ENCODE measurements around the gene DHRS9. TPM values are rescaled to one million over a fixed set of nuclear protein-coding genes. Genes with fewer than 3 reads are reported as not detected.

The DHRS9 gene
- polyA plus RNA-seq (2012; ENCODE audit: insufficient read depth, insufficient read length, low read depth) = not detected

- H3K36me3 ChIP-seq = no peaks in the 10 kb centered on the region
- TF ChIP-seq CTCF (IDR thresholded peaks at IDR 0.05; ENCODE audit: low read depth, low read length) = no peak
- no peak for DNase-seq
- no peaks in the 10 kb centered on the region for H3K9me3 ChIP-seq
- no peaks in the 10 kb centered on the region for H3K4me1 ChIP-seq
- H3K27me3 ChIP-seq = no peaks in the 10 kb centered on the region
- no peak within 1 kb of the TSS for H3K4me3 ChIP-seq (ENCODE audit: low read depth, low read length)
These were observed at the start of gene DHRS9 for GRCh38 chr2:169069341-169069740. Gene DHRS9 (plus strand): TSS chr2:169069563. CDS start chr2:169081582, 12,019 bp downstream.

GRCh38 chr2:169023161-169023560, 46.2 kb upstream of the DHRS9 start:
- no peaks in the 10 kb centered on the region for H3K4me1 ChIP-seq
- TF ChIP-seq CTCF (IDR thresholded peaks at IDR 0.05; ENCODE audit: low read depth, low read length) = no peak
- no peaks in the 10 kb centered on the region for H3K27me3 ChIP-seq
- no peak for DNase-seq
- H3K9me3 ChIP-seq = no peaks in the 10 kb centered on the region
- no peaks in the 10 kb centered on the region for H3K36me3 ChIP-seq
- no peak overlapping the region for H3K4me3 ChIP-seq (ENCODE audit: low read depth, low read length)

GRCh38 chr2:169026056-169026455, 43.3 kb upstream of the DHRS9 start:
- Histone ChIP-seq H3K4me1 (no peaks in the 10 kb centered on the region), H3K36me3 (no peaks in the 10 kb centered on the region), H3K4me3 (ENCODE audit: low read depth, low read length) (no peak overlapping the region), H3K9me3 (no peaks in the 10 kb centered on the region), H3K27me3 (no peaks in the 10 kb centered on the region)
- TF ChIP-seq CTCF (IDR thresholded peaks at IDR 0.05; ENCODE audit: low read depth, low read length) = no peak
- DNase-seq = no peak

- Histone ChIP-seq H3K4me3 (ENCODE audit: low read depth, low read length) (no peak overlapping the region), H3K36me3 (no peaks in the 10 kb centered on the region), H3K4me1 (no peaks in the 10 kb centered on the region), H3K9me3 (no peaks in the 10 kb centered on the region), H3K27me3 (no peaks in the 10 kb centered on the region)
- TF ChIP-seq CTCF (IDR thresholded peaks at IDR 0.05; ENCODE audit: low read depth, low read length) = no peak
- no peak for DNase-seq
These were observed 42.1 kb upstream of the DHRS9 start for GRCh38 chr2:169027234-169027633.

GRCh38 chr2:169029341-169029740, 40.0 kb upstream of the DHRS9 start:
- no peak for TF ChIP-seq CTCF (IDR thresholded peaks at IDR 0.05; ENCODE audit: low read depth, low read length)
- no peak for DNase-seq
- Histone ChIP-seq H3K4me1 (no peaks in the 10 kb centered on the region), H3K27me3 (no peaks in the 10 kb centered on the region), H3K9me3 (no peaks in the 10 kb centered on the region), H3K36me3 (no peaks in the 10 kb centered on the region), H3K4me3 (ENCODE audit: low read depth, low read length) (no peak overlapping the region)

- no peak for TF ChIP-seq CTCF (IDR thresholded peaks at IDR 0.05; ENCODE audit: low read depth, low read length)
- H3K27me3 ChIP-seq = no peaks in the 10 kb centered on the region
- no peaks in the 10 kb centered on the region for H3K4me1 ChIP-seq
- no peaks in the 10 kb centered on the region for H3K9me3 ChIP-seq
- H3K4me3 ChIP-seq (ENCODE audit: low read depth, low read length) = no peak within 1 kb of the TSS
- no peak for DNase-seq
- H3K36me3 ChIP-seq = no peaks in the 10 kb centered on the region
These were observed 38.2 kb upstream of the DHRS9 start, which contains the start of gene ABCB11 for GRCh38 chr2:169031202-169031601. Gene ABCB11 (minus strand): TSS chr2:169031324. CDS start chr2:169018125, 13,199 bp downstream.
